ENCODE measurements around the gene ZBTB7C. TPM values are rescaled to one million over a fixed set of nuclear protein-coding genes. Genes with fewer than 3 reads are reported as not detected.

The ZBTB7C gene
- total and polyA plus RNA-seq, 4 donors, result 0.19 to 1.1 (median 0.45) TPM

DNA sequence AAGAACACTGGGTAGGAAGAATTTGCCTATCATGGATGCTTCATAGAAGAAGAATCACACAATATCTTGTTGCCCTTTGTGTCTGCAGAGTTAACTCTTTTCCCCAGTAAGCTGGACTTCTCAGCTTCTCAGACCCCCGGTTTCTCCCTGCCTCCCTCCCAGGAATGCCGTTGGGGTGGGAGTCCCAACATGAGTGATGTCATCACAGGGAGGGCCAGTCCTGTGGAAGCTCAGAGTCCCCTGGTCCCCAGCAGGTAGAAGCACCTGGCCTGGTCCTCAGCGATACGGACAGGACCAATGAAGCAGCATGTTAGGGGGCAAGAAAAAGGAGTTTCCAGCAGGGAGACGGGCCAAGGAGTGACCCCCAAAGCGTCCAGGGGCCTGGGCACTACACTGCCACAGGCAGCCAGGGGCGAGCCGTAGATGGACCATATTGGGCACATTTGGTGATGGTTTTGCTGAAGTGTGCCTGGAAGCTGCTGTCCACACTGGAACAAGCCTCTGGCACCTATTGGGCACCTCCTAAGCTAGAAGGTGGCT lies 242.8 kb downstream of the ZBTB7C start:
- WGBS, result 89% methylated on average over 8 of the region's 8 CpGs
- H3K27ac ChIP-seq (ENCODE audit: low read depth in 1 of 2, low read length in 2 of 2), result peak overlapping the region in 1 of 2 donors; percentile 7
- TF ChIP-seq HNF4A (conservative IDR thresholded peaks at IDR 0.05) (no peak), GABPA (IDR thresholded peaks at IDR 0.05 in 1 of 2, conservative IDR thresholded peaks at IDR 0.05 in 1 of 2) (no peak), HNF4G (IDR thresholded peaks at IDR 0.05) (no peak), TAF1 (conservative IDR thresholded peaks at IDR 0.05) (no peak), FOXA2 (IDR thresholded peaks at IDR 0.05) (no peak), NR2F2 (IDR thresholded peaks at IDR 0.05) (no peak), FOXA1 (IDR thresholded peaks at IDR 0.05) (no peak), EGR1 (IDR thresholded peaks at IDR 0.05; ENCODE audit: low read depth in 2 of 2) (no peak), RXRA (IDR thresholded peaks at IDR 0.05) (no peak), RAD21 (IDR thresholded peaks at IDR 0.05) (no peak), YY1 (IDR thresholded peaks at IDR 0.05) (no peak), CTCF (IDR thresholded peaks at IDR 0.05; ENCODE audit: low read depth, low read length, missing input control) (no peak), SP1 (IDR thresholded peaks at IDR 0.05) (no peak), ZBTB33 (IDR thresholded peaks at IDR 0.05) (no peak), JUND (IDR thresholded peaks at IDR 0.05) (no peak)
- TF ChIP-seq, protein P1, sequence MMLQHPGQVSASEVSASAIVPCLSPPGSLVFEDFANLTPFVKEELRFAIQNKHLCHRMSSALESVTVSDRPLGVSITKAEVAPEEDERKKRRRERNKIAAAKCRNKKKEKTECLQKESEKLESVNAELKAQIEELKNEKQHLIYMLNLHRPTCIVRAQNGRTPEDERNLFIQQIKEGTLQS (IDR thresholded peaks at IDR 0.05), result no peak
- TF ChIP-seq, protein P2, sequence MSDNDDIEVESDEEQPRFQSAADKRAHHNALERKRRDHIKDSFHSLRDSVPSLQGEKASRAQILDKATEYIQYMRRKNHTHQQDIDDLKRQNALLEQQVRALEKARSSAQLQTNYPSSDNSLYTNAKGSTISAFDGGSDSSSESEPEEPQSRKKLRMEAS (IDR thresholded peaks at IDR 0.05), result no peak
- TF ChIP-seq, protein P3, sequence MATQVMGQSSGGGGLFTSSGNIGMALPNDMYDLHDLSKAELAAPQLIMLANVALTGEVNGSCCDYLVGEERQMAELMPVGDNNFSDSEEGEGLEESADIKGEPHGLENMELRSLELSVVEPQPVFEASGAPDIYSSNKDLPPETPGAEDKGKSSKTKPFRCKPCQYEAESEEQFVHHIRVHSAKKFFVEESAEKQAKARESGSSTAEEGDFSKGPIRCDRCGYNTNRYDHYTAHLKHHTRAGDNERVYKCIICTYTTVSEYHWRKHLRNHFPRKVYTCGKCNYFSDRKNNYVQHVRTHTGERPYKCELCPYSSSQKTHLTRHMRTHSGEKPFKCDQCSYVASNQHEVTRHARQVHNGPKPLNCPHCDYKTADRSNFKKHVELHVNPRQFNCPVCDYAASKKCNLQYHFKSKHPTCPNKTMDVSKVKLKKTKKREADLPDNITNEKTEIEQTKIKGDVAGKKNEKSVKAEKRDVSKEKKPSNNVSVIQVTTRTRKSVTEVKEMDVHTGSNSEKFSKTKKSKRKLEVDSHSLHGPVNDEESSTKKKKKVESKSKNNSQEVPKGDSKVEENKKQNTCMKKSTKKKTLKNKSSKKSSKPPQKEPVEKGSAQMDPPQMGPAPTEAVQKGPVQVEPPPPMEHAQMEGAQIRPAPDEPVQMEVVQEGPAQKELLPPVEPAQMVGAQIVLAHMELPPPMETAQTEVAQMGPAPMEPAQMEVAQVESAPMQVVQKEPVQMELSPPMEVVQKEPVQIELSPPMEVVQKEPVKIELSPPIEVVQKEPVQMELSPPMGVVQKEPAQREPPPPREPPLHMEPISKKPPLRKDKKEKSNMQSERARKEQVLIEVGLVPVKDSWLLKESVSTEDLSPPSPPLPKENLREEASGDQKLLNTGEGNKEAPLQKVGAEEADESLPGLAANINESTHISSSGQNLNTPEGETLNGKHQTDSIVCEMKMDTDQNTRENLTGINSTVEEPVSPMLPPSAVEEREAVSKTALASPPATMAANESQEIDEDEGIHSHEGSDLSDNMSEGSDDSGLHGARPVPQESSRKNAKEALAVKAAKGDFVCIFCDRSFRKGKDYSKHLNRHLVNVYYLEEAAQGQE (IDR thresholded peaks at IDR 0.05), result no peak

More for the DNA sequence above, 242.8 kb downstream of the ZBTB7C start:
- no peaks in the 10 kb centered on the region for H3K36me3 ChIP-seq (ENCODE audit: control insufficient read depth in 4 of 4, insufficient read depth in 3 of 4, low read depth in 1 of 4, low read length in 3 of 4)
- DNase-seq (ENCODE audit: low spot score), result no peak
- H3K9me3 ChIP-seq (ENCODE audit: control insufficient read depth in 4 of 4, low read length in 3 of 4), result no peaks in the 10 kb centered on the region
- no peaks in the 10 kb centered on the region for H3K27me3 ChIP-seq (ENCODE audit: control insufficient read depth in 4 of 4, insufficient read depth in 4 of 4, low read length in 3 of 4)
- H3K4me3 ChIP-seq (ENCODE audit: low read depth in 1 of 3, low read length in 3 of 3), result no peak overlapping the region
- H3K4me1 ChIP-seq (ENCODE audit: control insufficient read depth in 4 of 4, insufficient read depth in 4 of 4, low read length in 3 of 4), result peaks cover 12 to 32% (median 25%) of the 10 kb centered on the region in 4 donors
- H3K9ac ChIP-seq (ENCODE audit: low read depth in 1 of 2, low read length in 2 of 2), result no peak overlapping the region

All from liver (tissue), 9 donors.